ENCODE data around the gene SNAPIN. TPM values are rescaled to one million over a fixed set of nuclear protein-coding genes. Genes with fewer than 3 reads are reported as not detected.
A peak's percentile ranks its signal among the peaks of the same experiment; 100 is the strongest.

SNAPIN gene
- 106 and 115 TPM in 2 replicates for polyA plus RNA-seq (2014; cell fraction: cytosol; rRNA removed)
- 56.4 and 58.5 TPM in 2 replicates for polyA plus RNA-seq (2014; cell fraction: nucleus; rRNA removed)

GRCh38 chr1:153658400-153659174 lies at the start of gene SNAPIN:
Gene SNAPIN (plus strand): TSS chr1:153658703. CDS start chr1:153658744, 41 bp downstream.
- DNase-seq (ENCODE audit: low spot score), result peak; percentile 92

- DNase-seq (ENCODE audit: low spot score), result peak; percentile 73
These were observed 49.5 kb upstream of the SNAPIN start for GRCh38 chr1:153608742-153609584.

- DNase-seq (ENCODE audit: low spot score), result no peak
These were observed 49.0 kb upstream of the SNAPIN start for GRCh38 chr1:153609585-153609907.

GRCh38 chr1:153610334-153610733 lies 48.2 kb upstream of the SNAPIN start:
- peak; percentile 70 for DNase-seq (ENCODE audit: low spot score)

- no peak for DNase-seq (ENCODE audit: low spot score)
These were observed 47.6 kb upstream of the SNAPIN start for GRCh38 chr1:153610811-153611301.

- no peak for DNase-seq (ENCODE audit: low spot score)
These were observed 47.1 kb upstream of the SNAPIN start for GRCh38 chr1:153611356-153611755.

- no peak for DNase-seq (ENCODE audit: low spot score)
These were observed 46.3 kb upstream of the SNAPIN start for GRCh38 chr1:153612111-153612754.

GRCh38 chr1:153612755-153613331 lies 45.7 kb upstream of the SNAPIN start, which contains the start of gene S100A16:
Gene S100A16 (minus strand): TSS chr1:153613137. CDS start chr1:153608151, 4,986 bp downstream.
- no peak for DNase-seq (ENCODE audit: low spot score)

GRCh38 chr1:153613406-153613805 lies 45.1 kb upstream of the SNAPIN start:
- DNase-seq (ENCODE audit: low spot score), result no peak

GRCh38 chr1:153614189-153614900 lies 44.2 kb upstream of the SNAPIN start:
- no peak for DNase-seq (ENCODE audit: low spot score)

- DNase-seq (ENCODE audit: low spot score), result no peak
These were observed 43.6 kb upstream of the SNAPIN start for GRCh38 chr1:153614906-153615305.

- DNase-seq (ENCODE audit: low spot score), result no peak
These were observed 43.1 kb upstream of the SNAPIN start for GRCh38 chr1:153615406-153615805.

- no peak for DNase-seq (ENCODE audit: low spot score)
These were observed 42.2 kb upstream of the SNAPIN start, which contains the start of gene S100A14 for GRCh38 chr1:153616144-153616916. Gene S100A14 (minus strand): TSS chr1:153616325. CDS start chr1:153615858, 467 bp downstream.

- no peak for DNase-seq (ENCODE audit: low spot score)
These were observed 41.6 kb upstream of the SNAPIN start for GRCh38 chr1:153616917-153617311.

GRCh38 chr1:153617663-153618062 lies 40.8 kb upstream of the SNAPIN start:
- peak; percentile 60 for DNase-seq (ENCODE audit: low spot score)

- no peak for DNase-seq (ENCODE audit: low spot score)
These were observed 39.3 kb upstream of the SNAPIN start for GRCh38 chr1:153619171-153619570.

GRCh38 chr1:153623101-153623500 lies 35.4 kb upstream of the SNAPIN start:
- no peak for DNase-seq (ENCODE audit: low spot score)

- DNase-seq (ENCODE audit: low spot score), result no peak
These were observed 33.4 kb upstream of the SNAPIN start for GRCh38 chr1:153624965-153625611.

- no peak for DNase-seq (ENCODE audit: low spot score)
These were observed 32.0 kb upstream of the SNAPIN start for GRCh38 chr1:153626477-153626903.
